Superior temporal gyrus (tissue), 1 donor: Measurements from ENCODE around the gene MYO7A.

Experiments
- DNase-seq: peaks from one replicate; pipeline ENCODE4 v3.0.0-alpha.2; 2016; ENCODE audit errors: extremely low spot score

Gene MYO7A

GRCh38 chr11:77165066-77165465 lies 37.0 kb downstream of the MYO7A start:
- no peak for DNase-seq

GRCh38 chr11:77166021-77166420 lies 38.0 kb downstream of the MYO7A start:
- no peak for DNase-seq

GRCh38 chr11:77167111-77167626 lies 39.1 kb downstream of the MYO7A start:
- DNase-seq, result no peak

GRCh38 chr11:77167791-77168190 lies 39.7 kb downstream of the MYO7A start:
- DNase-seq, result no peak

GRCh38 chr11:77170107-77170506 lies 42.1 kb downstream of the MYO7A start:
- no peak for DNase-seq

GRCh38 chr11:77171254-77171653 lies 43.2 kb downstream of the MYO7A start:
- no peak for DNase-seq

- DNase-seq, result no peak
These were observed 44.0 kb downstream of the MYO7A start for GRCh38 chr11:77171885-77172665.

- DNase-seq, result no peak
These were observed 44.6 kb downstream of the MYO7A start for GRCh38 chr11:77172666-77172982.

- DNase-seq, result no peak
These were observed 45.4 kb downstream of the MYO7A start for GRCh38 chr11:77173494-77173893.

GRCh38 chr11:77174559-77174958 lies 46.5 kb downstream of the MYO7A start:
- DNase-seq, result no peak

GRCh38 chr11:77175021-77175842 lies 47.2 kb downstream of the MYO7A start:
- DNase-seq, result no peak

- DNase-seq, result no peak
These were observed 48.0 kb downstream of the MYO7A start for GRCh38 chr11:77175869-77176539.

GRCh38 chr11:77176996-77177395 lies 49.0 kb downstream of the MYO7A start:
- no peak for DNase-seq

- DNase-seq, result no peak
These were observed 50.1 kb downstream of the MYO7A start for GRCh38 chr11:77178150-77178549.

GRCh38 chr11:77179048-77179447 lies 51.0 kb downstream of the MYO7A start:
- DNase-seq, result no peak

- no peak for DNase-seq
These were observed 51.6 kb downstream of the MYO7A start for GRCh38 chr11:77179681-77180080.

- no peak for DNase-seq
These were observed 52.3 kb downstream of the MYO7A start for GRCh38 chr11:77180346-77180745.

- DNase-seq, result no peak
These were observed 53.2 kb downstream of the MYO7A start for GRCh38 chr11:77181226-77181625.

- no peak for DNase-seq
These were observed 53.9 kb downstream of the MYO7A start for GRCh38 chr11:77181799-77182541.

- no peak for DNase-seq
These were observed 54.7 kb downstream of the MYO7A start for GRCh38 chr11:77182542-77183430.
